Measurements from ENCODE around the gene GNS.
A peak's percentile ranks its signal among the peaks of the same experiment; 100 is the strongest.

GNS gene

GRCh38 chr12:64735442-64735841, 23.8 kb downstream of the GNS start:
- DNase-seq, result no peak

- DNase-seq, result peak; percentile 90
Observed at GRCh38 chr12:64733857-64734256, 25.3 kb downstream of the GNS start.

DNA sequence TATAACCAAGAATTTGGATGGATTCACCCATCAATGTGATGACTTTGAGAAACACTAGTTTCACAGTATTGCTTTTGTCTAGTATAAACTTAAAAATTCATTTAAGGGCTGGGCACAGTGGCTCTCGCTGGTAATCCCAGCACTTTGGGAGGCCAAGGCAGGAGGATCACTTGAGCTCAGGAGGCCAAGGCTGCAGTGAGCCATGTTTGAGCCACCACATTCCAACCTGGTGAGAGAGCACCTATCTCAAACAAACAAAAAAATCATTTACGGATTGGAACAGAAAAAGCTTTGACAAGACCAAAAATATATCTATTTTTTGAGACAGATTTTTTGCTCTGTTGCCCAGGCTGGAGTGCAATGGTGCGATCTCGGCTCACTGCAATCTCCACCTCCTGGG, 27.5 kb downstream of the GNS start:
- no peak for DNase-seq

DNA sequence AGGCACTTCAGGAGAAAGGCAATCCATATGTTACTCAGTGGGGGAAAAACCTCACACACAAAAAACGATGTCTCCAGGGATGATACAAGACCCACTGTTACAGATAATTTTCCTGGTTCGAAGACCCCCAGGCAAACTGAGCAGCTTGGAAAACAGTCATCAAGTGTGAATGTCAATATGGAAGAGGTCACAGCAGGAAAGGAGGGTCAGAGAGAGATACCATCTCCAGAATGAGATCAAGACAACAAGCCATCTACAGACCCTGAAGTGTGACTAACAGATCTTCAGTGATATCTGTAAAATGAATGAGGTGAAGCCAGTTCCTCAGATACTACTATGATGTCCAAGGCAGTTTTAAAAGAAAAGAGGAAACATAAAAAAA, 28.6 kb downstream of the GNS start:
- peak; percentile 9 for DNase-seq

DNA sequence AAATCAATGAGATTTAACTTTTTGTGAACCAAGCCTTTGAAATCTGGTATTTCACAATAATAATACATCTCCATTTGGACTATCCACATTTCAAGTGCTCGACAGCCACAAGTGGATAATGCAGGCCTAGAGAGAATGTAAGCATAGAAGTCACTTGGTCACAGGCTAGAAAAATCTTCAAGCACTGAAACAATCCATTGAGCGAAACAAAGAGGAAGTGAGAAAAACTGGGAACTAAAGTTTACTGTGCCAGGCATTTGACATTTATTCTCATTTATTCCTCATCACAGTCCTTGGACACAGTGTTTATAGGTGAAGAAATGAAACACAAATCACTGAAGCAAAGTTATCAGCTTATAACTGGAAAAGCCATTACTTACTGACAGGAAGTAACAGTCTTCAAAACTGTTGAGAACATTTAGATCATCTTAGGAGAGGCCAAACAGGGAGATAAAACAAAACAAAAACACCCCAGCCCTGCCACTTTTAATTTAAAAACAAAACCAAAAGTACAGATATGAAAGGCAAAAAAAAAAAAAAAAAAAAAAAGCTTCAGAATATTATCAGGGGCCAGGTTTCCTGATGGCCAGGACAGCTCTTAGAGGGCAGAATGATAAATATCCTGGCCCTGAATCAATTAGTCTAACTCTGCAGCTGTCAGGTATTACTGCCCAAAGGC, 29.2 kb downstream of the GNS start:
- DNase-seq, result no peak

DNA sequence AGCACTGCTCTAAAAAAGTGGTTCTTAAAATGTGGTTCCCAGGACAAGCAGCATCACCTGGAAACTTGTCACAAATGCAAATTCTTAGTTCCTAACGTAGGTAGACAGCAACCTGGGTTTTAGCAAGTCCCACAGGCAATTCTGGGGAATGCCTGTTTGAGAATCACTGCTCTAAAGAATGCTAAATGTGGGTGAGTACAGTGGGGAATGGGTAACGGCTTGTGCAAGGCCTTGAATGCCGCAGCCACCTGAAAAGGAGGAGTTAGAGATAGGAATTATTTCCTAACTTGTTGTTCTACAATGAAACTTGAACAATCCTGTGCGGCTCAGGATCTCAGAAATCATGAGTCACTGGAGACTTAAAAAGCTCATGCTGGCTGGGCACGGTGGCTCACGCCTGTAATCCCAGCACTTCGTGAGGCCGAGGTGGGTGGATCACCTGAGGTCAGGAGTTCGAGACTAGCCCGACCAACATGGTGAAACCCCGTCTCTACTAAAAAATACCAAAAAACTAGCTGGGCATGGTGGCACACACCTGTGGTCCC, 34.9 kb downstream of the GNS start:
- DNase-seq, result no peak

GRCh38 chr12:64723630-64724029, 35.6 kb downstream of the GNS start:
- no peak for DNase-seq

- no peak for DNase-seq
Observed at GRCh38 chr12:64722835-64723234, 36.4 kb downstream of the GNS start.

DNA sequence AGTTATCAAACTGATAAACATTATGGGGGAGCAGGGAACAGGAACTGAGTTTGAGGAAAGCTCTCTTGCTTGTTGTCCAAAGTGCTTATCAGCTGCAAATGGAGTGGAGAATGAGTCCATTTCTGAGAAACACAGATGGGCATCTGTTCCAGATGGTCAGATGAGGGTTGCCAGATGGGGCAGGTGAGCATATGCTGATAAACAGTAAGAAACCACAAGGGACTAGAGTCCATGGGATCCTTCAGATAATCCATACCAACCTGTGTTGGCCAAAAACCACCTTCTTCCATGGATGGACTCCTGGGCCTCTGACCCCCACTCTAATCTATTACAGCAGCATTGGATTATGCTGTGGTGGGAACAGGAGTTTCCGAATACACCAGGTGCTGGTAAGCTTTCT, 38.3 kb downstream of the GNS start:
- DNase-seq, result no peak

DNA sequence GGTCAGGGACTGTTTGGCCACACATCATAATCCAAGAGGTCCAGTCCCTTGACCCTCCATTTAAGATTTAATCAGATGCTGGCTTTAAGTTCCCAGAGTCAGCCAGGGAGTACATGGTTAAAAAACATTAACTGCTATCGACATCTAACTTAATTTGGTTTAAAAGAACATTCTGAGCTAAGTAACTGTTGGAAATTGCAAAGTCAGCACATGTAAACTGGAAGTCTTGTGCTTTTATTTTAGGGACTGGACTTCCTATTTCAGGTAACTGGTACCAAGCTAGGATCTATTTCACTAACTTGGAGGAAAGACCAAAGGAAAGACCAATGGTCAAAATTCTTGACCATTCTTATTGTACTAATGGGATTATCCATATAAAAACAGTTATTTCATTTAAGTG, 40.6 kb downstream of the GNS start:
- DNase-seq, result no peak

- DNase-seq, result no peak
Observed at GRCh38 chr12:64716839-64717455, 42.3 kb downstream of the GNS start.

- DNase-seq, result no peak
Observed at GRCh38 chr12:64716371-64716770, 42.8 kb downstream of the GNS start.

DNA sequence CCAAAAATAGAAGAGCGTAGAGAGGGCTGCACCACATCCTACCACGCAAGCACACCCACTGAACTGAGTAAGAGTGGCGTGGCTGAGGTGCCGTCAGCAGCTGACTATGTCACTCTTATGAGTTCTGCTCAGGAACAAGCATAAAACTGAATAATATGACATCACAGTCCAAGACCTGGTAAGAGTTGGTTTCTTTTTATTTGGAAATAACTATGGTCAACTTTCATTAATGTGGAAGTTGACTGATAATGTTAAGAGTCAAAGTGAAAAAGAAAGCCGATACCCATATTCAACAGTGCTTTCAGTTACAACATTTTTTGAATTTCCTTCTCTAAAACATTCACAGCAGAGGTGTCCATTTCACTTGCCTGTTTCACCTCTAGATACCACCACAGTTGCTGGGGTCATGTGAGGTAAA, 44.6 kb downstream of the GNS start:
- no peak for DNase-seq

DNA sequence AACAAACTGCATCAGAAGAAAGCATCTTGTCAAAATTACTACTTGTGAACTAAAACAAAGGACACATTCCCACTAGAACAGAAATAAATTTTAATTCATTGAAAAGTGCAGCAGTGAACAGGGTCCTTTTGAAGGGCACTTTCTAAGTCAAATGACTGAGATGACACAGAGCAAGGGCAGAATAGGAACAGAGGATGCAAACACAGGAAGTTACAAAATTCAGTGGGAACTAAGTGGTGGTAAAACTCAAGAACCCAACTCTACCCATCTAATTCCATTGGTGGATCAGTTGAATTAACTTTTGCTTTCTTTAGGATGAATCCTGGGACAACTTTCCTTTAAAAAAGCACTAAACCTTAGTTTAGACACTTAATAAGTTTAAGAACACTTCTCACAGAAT, 45.8 kb downstream of the GNS start:
- no peak for DNase-seq

- DNase-seq, result no peak
Observed at GRCh38 chr12:64709429-64709828, 49.8 kb downstream of the GNS start.

GRCh38 chr12:64707926-64708325, 51.3 kb downstream of the GNS start:
- DNase-seq, result no peak

DNA sequence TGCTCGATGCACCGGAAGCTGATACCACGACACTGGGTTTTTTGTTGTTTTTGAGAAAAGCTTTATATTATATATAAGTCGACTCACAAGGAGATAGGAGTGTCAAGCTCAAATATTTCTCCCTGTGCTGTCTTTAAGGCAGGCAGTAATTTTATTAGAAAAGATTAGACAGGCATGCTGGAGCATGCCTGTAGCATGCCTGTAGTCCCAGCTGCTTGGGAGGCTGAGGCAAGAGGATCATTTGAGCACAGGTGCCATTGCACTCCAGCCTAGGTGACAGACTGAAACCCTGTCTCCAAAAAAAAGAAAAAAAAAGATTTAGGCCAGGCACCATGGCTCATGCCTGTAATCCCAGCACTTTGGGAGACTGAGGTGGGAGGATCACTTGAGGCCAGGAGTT, 51.8 kb downstream of the GNS start:
- no peak for DNase-seq

GRCh38 chr12:64706857-64707256, 52.3 kb downstream of the GNS start:
- DNase-seq, result no peak

GRCh38 chr12:64706306-64706705, 52.9 kb downstream of the GNS start:
- DNase-seq, result no peak

- no peak for DNase-seq
Observed at GRCh38 chr12:64701283-64701682, 57.9 kb downstream of the GNS start.

DNA sequence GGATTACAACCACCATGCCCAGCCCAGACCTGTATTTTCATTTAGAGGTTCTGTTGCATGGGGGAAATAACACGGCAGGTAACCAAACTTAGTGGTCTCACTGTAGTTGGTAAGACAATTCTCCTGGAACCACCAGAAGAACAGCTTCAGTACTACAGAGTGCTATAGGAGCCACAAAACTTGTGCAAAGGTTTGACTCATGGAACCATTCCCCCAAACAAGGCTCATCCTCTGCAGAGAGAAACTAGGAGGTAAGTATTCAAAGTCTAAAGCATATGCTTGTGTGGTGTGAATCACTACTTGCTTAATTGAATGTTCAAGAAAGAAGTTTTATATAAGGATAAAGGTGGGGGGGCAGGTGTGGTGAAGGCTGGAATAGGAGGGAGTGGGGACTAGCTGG, 58.7 kb downstream of the GNS start:
- DNase-seq, result no peak

DNA sequence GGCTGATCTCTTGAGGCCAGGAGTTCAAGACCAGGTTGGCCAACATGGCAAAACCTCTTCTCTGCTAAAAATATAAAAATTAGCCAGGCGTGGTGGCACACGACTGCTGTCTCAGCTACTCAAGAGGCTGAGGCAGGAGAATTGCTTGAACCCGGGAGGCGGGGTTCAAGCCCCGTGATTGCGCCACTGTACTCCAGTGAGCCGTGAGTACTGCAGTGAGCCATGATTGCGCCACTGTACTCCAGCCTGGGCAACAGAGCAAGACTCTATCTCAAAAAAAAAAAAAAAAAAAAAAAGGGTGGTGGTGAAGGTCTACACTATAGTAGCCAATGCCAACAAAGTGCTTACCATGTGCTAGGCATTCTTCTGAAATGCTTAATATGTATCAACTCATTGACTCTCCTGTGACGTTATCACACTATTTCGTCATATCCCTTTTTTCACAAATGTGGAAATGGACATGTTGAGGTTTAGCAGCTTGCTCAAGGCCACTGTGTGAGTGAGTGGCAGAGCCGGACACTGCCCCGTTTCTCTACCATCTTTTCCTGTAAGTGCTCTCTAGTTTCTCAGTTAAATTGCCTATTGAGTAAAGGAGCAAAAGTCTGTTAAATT, 59.6 kb downstream of the GNS start:
- DNase-seq, result no peak

DNA sequence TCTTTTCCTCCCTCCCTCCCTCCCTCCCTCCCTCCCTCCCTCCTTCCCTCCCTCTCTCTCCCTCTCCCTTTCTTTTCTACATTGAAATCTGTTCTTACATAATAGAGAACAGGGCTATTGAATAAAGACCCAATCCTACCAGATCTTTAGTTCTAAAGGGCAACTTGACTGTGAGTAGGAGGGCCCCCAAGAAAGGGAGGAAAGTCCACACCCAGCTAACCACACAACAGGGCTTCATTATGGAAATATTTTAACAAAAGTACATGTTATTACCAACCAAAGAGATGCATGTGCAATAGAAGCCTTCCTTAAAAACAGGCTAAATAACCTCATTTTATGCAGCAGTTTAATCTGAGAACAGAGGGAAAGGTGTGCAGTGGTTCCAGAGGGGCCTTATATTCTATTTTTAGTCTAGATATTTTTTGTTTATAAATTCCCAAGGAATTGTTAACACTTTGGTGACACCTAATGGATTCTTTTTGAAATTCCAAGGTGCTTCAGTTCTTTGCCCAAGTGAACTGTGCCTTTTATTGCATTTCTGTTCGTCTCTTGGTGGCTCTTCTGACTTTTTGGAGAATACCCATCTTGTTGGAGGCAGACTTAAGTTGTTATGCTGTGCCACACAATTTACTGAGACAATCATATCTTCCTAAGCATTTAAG, 63.0 kb downstream of the GNS start:
- peak; percentile 47 for DNase-seq

GRCh38 chr12:64695550-64695949, 63.7 kb downstream of the GNS start:
- DNase-seq, result no peak

All from NCI-H1105 treated with DMSO at 0.1 percent for 48 hours (cell line).